ENCODE results near the gene AMN1.

AMN1 gene

GRCh38 chr12:31631023-31631724, 97.6 kb downstream of the AMN1 start:
- no peak for DNase-seq (ENCODE audit: low read depth in 2 of 2)

- no peak for DNase-seq (ENCODE audit: low read depth in 2 of 2)
These were observed 98.8 kb downstream of the AMN1 start for GRCh38 chr12:31629756-31630732.

- DNase-seq (ENCODE audit: low read depth in 2 of 2), result no peak
These were observed 101.3 kb downstream of the AMN1 start for GRCh38 chr12:31627456-31628054.

DNA sequence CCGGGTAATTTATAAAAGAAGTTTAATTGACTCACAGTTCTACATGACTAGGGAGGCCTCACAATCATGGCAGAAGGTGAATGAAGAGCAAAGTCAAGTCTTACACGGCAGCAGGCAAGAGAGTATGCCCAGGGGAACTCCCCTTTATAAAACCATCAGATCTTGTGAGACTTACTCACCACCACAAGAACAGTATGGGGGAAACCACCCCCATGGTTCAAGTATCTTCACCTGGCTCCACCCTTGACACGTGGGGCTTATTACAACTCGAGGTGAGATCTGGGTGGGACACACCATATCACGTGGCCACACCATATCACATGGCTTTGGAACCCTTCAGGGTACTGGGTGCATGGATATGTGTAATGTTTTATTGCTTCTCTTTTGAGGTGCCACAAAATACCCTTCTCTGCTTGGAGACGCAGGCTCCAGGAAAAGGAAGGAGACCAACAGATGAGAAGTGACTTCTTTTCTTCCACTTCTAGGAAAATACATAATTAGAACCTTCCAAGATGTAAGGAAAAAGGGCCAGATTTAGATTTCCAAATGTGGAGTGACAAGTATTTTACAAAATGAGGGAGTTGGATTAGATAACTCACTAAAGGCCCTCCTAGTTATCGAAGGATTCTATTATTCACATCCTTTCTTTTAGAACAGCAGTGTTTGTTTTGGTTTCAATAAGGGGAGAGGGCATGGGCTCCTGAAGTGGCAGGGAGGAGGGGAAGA, 102.4 kb downstream of the AMN1 start:
- DNase-seq (ENCODE audit: low read depth in 2 of 2), result no peak

- no peak for DNase-seq (ENCODE audit: low read depth in 2 of 2)
These were observed 106.8 kb downstream of the AMN1 start for GRCh38 chr12:31622038-31622437.
